HL-60 (cell line): Measurements from ENCODE around the gene PCED1B.

Experiments
- DNase-seq, 2 experiments: peaks; one replicate each; pipeline ENCODE4 v3.0.0-alpha.2; 2010 to 2020; ENCODE audit warnings: low read depth in 1 of 2, low spot score in 1 of 2
- H3K27ac ChIP-seq: fragments of 250-450 bp; sonication (Bioruptor Pico); replicated peaks from 2 replicates; pipeline ENCODE4 v1.5.1; 2020; ENCODE audit warnings: mild to moderate bottlenecking, moderate library complexity
- H3K27me3 ChIP-seq: fragments of 250-450 bp; sonication (Bioruptor Pico); 2 replicates; pipeline ENCODE4 v1.5.1; 2021; ENCODE audit warnings: mild to moderate bottlenecking, moderate library complexity; ENCODE audit not compliant: insufficient read depth, poor library complexity, severe bottlenecking
- H3K4me3 ChIP-seq: replicated peaks from 2 replicates; pipeline ENCODE4 v1.5.1; 2011; ENCODE audit warnings: mild to moderate bottlenecking, control low read depth, low read length; ENCODE audit not compliant: insufficient read depth
- CTCF ChIP-seq: IDR thresholded peaks from one replicate; pipeline ENCODE4 v1.5.1; 2011; ENCODE audit warnings: low read length, control low read depth, inconsistent platforms; ENCODE audit not compliant: insufficient read depth
- GABPA ChIP-seq: IDR thresholded peaks from 2 replicates; pipeline ENCODE4 v1.6.1; 2012; ENCODE audit warnings: low read depth
- POLR2AphosphoS5 ChIP-seq: IDR thresholded peaks from 2 replicates; pipeline ENCODE4 v1.6.1; 2012; ENCODE audit warnings: low read depth
- REST ChIP-seq: IDR thresholded peaks from 2 replicates; pipeline ENCODE4 v1.6.1; 2012; ENCODE audit warnings: low read depth; ENCODE audit not compliant: insufficient replicate concordance
- SPI1 ChIP-seq: IDR thresholded peaks from 2 replicates; pipeline ENCODE4 v1.6.1; 2012; ENCODE audit warnings: low read depth, mild to moderate bottlenecking, borderline replicate concordance

The PCED1B gene

GRCh38 chr12:47206450-47207339 lies 127.3 kb downstream of the PCED1B start:
- H3K27me3 ChIP-seq, result no peaks in the 10 kb centered on the region
- no peak for TF ChIP-seq REST
- no peak for TF ChIP-seq GABPA
- no peak for TF ChIP-seq POLR2AphosphoS5
- H3K27ac ChIP-seq, result peak overlapping the region; percentile 76
- no peak overlapping the region for H3K4me3 ChIP-seq
- DNase-seq, result no peak

- no peaks in the 10 kb centered on the region for H3K27me3 ChIP-seq
- TF ChIP-seq CTCF (no peak), REST (no peak), POLR2AphosphoS5 (peak; percentile 96), SPI1 (peak; percentile 98), GABPA (0 out of 2 replicates have a peak, but pooled peaks have one; percentile 6)
- no peak overlapping the region for H3K4me3 ChIP-seq
- peak overlapping the region; percentile 76 for H3K27ac ChIP-seq
- peak; percentile 97 to 98 for DNase-seq
Observed at GRCh38 chr12:47207340-47207717, 127.9 kb downstream of the PCED1B start.

GRCh38 chr12:47207829-47208248 lies 128.4 kb downstream of the PCED1B start:
- peak overlapping the region; percentile 64 for H3K27ac ChIP-seq
- DNase-seq, result peak in 1 of 2 experiments; percentile 29

More at GRCh38 chr12:47207829-47208248, 128.4 kb downstream of the PCED1B start:
- Histone ChIP-seq H3K27me3 (no peaks in the 10 kb centered on the region), H3K4me3 (no peak overlapping the region)
- TF ChIP-seq SPI1 (no peak), REST (no peak), POLR2AphosphoS5 (no peak), GABPA (no peak), CTCF (no peak)
